Breast epithelium (tissue), 3 donors: Measurements from ENCODE around the gene MDFIC.

ENCODE experiments used
- POLR2A ChIP-seq: fragments of 450-650 bp; IDR thresholded peaks from one replicate; pipeline ENCODE4 v1.6.1; 2016; ENCODE audit warnings: antibody characterized with exemption, mild to moderate bottlenecking, moderate library complexity
- POLR2AphosphoS5 ChIP-seq, 3 donors: sonication (generic); formaldehyde crosslinking; IDR thresholded peaks; one replicate each; pipeline ENCODE4 v1.6.1; 2017; ENCODE audit warnings: antibody characterized with exemption in 3 of 3
- TF ChIP-seq, protein P1 (sequence below), 3 donors: fragments of 450-650 bp; IDR thresholded peaks; one replicate each; pipeline ENCODE4 v1.5.1; 2016 to 2017; ENCODE audit warnings: antibody characterized with exemption in 3 of 3, mild to moderate bottlenecking in 3 of 3, moderate library complexity in 3 of 3

GRCh38 chr7:114874170-114874569, 47.7 kb upstream of the MDFIC start:
- TF ChIP-seq, protein P1, sequence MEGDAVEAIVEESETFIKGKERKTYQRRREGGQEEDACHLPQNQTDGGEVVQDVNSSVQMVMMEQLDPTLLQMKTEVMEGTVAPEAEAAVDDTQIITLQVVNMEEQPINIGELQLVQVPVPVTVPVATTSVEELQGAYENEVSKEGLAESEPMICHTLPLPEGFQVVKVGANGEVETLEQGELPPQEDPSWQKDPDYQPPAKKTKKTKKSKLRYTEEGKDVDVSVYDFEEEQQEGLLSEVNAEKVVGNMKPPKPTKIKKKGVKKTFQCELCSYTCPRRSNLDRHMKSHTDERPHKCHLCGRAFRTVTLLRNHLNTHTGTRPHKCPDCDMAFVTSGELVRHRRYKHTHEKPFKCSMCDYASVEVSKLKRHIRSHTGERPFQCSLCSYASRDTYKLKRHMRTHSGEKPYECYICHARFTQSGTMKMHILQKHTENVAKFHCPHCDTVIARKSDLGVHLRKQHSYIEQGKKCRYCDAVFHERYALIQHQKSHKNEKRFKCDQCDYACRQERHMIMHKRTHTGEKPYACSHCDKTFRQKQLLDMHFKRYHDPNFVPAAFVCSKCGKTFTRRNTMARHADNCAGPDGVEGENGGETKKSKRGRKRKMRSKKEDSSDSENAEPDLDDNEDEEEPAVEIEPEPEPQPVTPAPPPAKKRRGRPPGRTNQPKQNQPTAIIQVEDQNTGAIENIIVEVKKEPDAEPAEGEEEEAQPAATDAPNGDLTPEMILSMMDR (IDR thresholded peaks at IDR 0.05): no peak
- no peak for TF ChIP-seq POLR2A
- TF ChIP-seq POLR2AphosphoS5 (IDR thresholded peaks at IDR 0.05): no peak
